Jurkat, Clone E6-1 (cell line): ENCODE results near the gene SPHK1.

Experiments used
- DNase-seq: peaks from one replicate; pipeline ENCODE4 v3.0.0-alpha.2; 2011; ENCODE audit warnings: low read depth, low spot score
- H3K4me3 ChIP-seq: 2 replicates; pipeline ENCODE4 v1.5.1; 2011; ENCODE audit warnings: mild to moderate bottlenecking, low read length, control low read depth, moderate library complexity

The SPHK1 gene

GRCh38 chr17:76382351-76382802, 2.0 kb upstream of the SPHK1 start:
- H3K4me3 ChIP-seq = no peak overlapping the region
- DNase-seq = no peak

DNA sequence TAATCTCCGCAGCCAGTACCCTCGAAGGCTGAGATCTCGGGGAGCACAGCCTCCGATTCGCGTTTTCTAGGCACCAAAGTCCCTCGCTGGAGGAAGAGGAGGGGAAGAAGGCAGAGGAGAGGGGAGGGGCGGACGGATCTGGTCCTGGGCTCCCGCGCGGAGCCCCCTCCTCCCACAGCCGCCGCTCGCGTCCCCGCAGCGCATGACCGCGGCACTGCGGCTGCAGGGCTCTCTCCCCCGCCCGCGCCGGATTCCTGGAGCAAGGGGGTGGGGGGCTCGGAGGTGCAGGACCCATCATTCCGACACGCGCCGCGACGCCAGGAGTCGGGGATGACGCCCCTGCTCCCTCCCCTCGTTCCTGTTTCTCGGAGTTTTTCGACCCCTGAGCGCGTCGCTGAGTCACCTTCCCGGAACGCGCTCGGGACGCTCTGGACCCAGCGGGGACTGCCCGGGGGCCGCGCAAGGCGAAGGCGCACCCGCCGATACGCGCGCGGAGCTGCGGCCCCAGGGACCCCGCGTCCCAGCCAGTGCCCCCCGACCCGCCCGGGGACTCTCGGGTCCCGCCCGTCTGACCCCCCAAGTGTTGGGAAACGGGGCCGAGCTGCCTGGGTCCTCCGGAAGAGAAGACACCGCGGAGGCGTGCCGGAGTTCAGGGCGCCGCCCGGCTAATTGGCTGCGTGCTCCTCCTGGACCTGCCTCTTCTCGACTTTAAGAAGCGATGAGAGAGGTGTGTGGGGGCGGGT, 1.4 kb upstream of the SPHK1 start:
- peak overlapping the region; percentile 54 for H3K4me3 ChIP-seq
- DNase-seq = no peak

DNA sequence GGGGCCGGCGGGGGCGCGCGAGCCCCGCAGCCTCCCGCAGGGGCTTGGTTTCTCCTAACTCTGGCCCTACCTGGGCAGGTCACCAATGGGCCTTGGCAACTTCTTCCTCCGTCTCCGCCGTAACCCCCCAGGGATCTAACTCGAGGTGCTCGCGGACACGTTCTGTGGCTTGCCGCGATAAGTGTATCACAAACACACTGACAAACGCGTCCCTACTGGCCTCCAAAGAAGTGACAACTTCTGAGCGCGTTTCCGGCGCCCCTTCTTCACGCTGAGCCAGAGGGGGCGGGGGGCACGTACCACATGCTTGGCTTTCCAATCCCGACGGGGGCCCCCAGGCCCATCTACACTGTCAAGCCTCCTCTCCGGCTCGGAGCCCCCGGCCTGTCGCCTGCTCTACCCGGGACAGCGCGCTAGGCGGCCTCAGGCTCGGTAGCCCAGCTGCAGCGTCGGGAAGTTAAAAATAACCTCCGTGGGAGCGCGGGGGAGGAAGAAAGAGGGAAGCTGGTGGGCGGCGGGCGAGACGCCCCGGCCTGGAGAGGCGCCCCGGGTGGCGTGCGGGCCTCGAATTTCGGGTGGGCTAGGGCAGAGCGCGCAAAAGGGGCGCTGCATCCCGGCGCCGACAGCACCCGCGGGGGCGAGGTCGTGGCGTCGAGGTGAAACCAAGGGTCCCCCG, 725 bp upstream of the SPHK1 start:
- peak; percentile 47 for DNase-seq
- H3K4me3 ChIP-seq = peak overlapping the region; percentile 54

DNA sequence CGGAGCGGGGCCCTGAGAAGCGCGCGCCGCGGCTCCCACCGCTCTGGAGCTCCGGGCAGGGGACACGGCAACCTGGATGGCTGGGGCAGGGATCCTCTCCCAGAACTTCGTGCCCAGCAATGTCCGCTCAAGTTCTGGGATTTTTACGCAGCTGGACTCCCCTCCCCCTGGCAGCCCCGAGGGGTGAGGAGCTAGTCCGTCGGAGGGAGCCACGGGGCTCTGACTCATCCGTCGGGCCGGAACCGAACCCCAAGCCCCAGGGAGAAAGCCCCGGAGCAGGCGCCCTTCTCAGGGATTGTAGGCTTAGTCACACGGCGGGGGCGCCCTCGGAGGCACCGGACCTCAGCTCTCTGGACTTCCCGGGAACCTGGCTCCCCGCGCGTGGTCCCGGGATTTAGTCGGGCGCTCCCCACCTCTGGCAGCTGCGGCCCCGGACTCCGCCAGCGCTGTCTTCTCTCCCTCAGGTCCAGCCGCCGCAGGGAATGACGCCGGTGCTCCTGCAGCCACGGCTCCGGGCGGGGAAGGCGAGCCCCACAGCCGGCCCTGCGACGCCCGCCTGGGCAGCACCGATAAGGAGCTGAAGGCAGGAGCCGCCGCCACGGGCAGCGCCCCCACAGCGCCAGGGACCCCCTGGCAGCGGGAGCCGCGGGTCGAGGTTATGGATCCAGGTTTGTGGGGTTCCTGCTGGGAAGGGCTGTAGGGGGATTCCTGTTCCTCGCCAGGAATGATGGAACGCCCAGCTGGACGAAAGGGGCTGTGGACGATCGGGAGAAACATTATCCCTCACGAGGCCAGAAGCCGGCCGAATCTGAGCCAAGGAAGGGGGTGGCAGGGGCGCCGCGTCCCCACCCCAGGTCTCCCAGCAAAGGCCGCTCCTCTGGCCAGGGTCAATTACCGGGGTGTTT, 830 bp downstream of the SPHK1 start:
- peak overlapping the region; percentile 35 for H3K4me3 ChIP-seq
- no peak for DNase-seq

DNA sequence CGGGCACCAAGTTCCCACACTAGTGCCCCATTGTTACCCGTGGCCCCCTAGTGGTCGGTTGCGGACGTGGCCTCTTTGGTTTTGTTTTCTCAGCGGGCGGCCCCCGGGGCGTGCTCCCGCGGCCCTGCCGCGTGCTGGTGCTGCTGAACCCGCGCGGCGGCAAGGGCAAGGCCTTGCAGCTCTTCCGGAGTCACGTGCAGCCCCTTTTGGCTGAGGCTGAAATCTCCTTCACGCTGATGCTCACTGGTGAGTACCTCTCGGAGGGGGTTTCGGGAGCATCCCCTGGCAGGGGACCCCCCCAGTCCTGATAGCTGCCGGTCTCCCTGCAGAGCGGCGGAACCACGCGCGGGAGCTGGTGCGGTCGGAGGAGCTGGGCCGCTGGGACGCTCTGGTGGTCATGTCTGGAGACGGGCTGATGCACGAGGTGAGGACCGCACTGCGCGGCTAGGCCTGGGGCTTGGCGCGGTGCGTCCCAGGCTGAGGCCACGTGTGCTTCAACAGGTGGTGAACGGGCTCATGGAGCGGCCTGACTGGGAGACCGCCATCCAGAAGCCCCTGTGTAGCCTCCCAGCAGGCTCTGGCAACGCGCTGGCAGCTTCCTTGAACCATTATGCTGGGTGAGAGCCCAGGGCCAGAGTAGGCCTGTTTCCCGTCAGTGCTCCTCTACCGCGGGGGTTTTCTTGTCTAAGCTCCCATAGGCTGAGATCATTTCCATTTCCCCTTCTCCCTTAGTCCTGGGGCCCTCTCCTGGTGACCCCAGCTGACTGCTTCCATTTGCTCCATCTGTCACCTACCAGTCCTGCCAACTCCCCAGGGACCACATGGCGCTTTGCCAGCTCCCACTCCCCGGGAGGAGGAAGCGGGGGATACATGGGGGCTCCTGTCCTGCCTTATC, 1.7 kb downstream of the SPHK1 start:
- peak overlapping the region; percentile 35 for H3K4me3 ChIP-seq
- peak; percentile 65 for DNase-seq

- H3K4me3 ChIP-seq = no peak overlapping the region
Measured at GRCh38 chr17:76386966-76387765, 2.8 kb downstream of the SPHK1 start.

DNA sequence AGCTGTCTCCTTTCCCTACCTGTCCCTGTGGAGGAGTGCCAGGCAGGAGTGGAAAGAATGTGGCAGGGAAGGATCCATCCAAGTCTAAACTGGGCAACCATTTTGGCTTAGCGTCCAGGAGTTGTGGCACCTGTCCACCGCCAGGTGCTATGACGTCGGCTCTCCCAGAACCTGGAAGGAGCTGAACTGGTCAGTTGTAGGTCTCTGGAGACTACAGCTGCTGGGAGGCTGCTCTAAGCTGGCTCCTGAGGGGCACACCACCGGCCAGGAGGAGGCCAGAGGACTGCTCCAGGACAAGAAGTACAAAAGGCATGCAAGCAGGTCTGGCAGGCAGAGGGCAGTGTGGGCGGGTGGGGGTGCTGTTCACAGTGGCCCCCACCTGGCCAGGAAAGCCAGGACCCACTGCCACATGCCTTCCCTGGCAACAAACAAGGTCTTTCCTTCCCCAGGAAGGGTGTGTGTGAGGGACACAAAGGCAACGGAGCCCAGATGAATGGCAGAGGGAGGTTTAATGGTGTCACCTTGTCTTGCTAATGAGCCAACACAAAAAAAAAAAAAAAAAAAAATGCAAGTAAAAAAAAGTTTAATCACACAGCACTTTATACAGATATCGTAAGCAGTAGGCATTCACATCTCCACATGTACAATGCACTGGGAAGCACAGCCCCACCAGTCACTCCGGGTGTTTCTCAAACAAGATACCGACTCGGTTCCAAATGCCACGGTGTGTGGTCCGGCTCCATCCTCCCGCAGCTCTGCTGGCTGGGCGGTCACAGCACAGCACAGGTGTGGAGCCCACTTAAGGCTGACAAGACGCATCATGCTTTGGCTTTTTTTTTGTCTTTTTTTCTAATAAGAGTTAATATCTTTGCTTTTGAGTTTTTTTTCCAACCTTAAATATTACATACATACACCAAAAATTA, 4.8 kb downstream of the SPHK1 start:
- no peak overlapping the region for H3K4me3 ChIP-seq
- DNase-seq = no peak

More at GRCh38 chr17:76386966-76387765, 2.8 kb downstream of the SPHK1 start:
- DNase-seq = no peak

- no peak for DNase-seq
- H3K4me3 ChIP-seq = no peak overlapping the region
Measured at GRCh38 chr17:76390003-76390421, 5.6 kb downstream of the SPHK1 start.

GRCh38 chr17:76391200-76391715, 6.8 kb downstream of the SPHK1 start:
- H3K4me3 ChIP-seq = no peak overlapping the region
- no peak for DNase-seq

GRCh38 chr17:76394166-76394565, 9.8 kb downstream of the SPHK1 start:
- no peak for DNase-seq
- no peak overlapping the region for H3K4me3 ChIP-seq

GRCh38 chr17:76395980-76396379, 11.6 kb downstream of the SPHK1 start:
- no peak overlapping the region for H3K4me3 ChIP-seq
- no peak for DNase-seq

GRCh38 chr17:76397184-76397583, 12.8 kb downstream of the SPHK1 start:
- DNase-seq = no peak
- no peak overlapping the region for H3K4me3 ChIP-seq

DNA sequence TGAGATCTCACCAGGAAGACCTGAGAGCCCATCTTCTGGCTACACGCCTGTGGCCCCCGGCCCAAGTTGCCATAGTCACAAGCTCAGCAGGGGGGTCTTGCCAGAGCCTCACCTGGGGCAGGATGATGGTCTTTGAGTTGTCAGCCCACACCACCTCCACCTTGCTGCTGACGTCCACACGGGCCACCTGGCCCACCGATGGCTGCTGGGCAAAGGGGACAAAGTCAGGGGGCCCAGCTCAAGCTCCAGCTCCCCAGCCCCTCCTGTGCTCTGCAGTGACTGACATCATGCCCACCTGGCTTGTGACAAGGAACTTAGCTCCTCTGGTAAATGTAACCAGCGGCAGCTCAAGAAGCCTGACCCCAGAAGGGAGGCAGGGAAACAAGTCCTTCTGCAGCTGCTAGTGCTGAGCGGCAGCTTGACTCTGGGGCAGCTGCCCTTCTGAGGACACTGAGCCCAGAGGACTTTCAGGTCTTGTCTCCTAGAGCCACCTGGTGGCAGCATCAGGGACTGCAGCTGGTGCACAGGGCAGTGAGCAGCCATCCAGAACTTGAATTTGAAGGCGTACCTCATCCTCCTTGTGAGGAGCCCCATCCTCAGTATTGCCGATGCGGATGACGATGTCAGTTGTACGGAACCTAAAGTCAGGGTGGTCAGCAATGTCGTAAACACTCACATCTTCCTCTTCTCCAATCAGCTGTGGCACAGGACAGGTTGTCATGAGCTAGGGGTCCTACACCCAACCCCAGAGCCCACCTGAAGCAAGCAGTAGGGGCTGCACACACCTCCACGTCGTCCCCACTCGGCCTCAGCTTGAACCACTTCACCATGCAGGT, 13.5 kb downstream of the SPHK1 start:
- no peak overlapping the region for H3K4me3 ChIP-seq
- DNase-seq = peak; percentile 63

DNA sequence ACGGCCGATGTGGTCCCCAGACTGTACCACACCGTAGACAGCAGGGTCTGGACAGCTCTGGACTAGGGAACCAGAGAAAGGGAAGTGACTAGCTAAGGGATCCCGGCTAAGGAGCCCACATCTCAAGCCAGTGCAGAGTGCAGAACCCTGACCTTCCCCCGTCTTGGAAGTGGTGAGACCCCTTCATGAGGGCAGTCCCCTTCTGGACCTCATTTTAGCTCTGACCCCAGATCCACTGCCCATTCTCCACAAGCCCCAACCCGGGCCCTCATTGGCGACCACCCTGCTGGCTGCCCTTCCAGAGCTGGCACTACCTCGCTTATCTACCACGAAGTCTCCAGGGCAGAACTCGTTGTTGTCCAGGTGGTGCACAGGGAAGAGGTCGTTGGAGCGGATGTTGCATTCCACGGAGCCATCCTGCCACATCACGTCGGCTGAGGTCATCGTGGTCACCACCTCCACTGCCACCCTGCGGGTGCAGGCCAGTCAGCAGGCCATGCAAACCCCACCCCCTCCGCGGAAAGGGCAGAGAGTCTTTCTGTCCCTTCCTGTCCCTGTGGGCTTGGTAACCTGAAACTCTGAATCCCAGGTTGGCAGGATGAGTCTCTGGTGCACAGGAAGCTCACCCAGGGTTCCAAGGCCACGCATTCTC, 14.2 kb downstream of the SPHK1 start:
- H3K4me3 ChIP-seq = no peak overlapping the region
- DNase-seq = no peak
